Measurements from ENCODE around the gene COL4A2. TPM values are rescaled to one million over a fixed set of nuclear protein-coding genes. Genes with fewer than 3 reads are reported as not detected.
A peak's percentile ranks its signal among the peaks of the same experiment; 100 is the strongest.

Gene COL4A2
- total RNA-seq, 1 donor from 2014 or later, result 180 TPM

- no peak overlapping the region for H3K4me3 ChIP-seq
- DNase-seq (ENCODE audit: extremely low spot score in 2 of 2), result peak in 1 of 2 donors; percentile 56
- no peak overlapping the region for H3K27ac ChIP-seq
- no peak for TF ChIP-seq POLR2A (IDR thresholded peaks at IDR 0.05)
- no peak for TF ChIP-seq CTCF (IDR thresholded peaks at IDR 0.05)
- no peak for TF ChIP-seq POLR2AphosphoS5 (IDR thresholded peaks at IDR 0.05; ENCODE audit: insufficient read depth in 1 of 2, low read depth in 1 of 2)
- H3K9me3 ChIP-seq, result no peaks in the 10 kb centered on the region
- no peaks in the 10 kb centered on the region for H3K27me3 ChIP-seq
- H3K4me1 ChIP-seq, result peaks cover 19% of the 10 kb centered on the region
- H3K36me3 ChIP-seq, result no peaks in the 10 kb centered on the region
- intact Hi-C loops (cut with DNase I), result no loop called here
Measured at GRCh38 chr13:110284779-110285484, 22.2 kb upstream of the COL4A2 start.

- no peak for TF ChIP-seq CTCF (IDR thresholded peaks at IDR 0.05)
- no peak for TF ChIP-seq POLR2A (IDR thresholded peaks at IDR 0.05)
- TF ChIP-seq POLR2AphosphoS5 (IDR thresholded peaks at IDR 0.05; ENCODE audit: insufficient read depth in 1 of 2, low read depth in 1 of 2), result no peak
- intact Hi-C loops (cut with DNase I), result no loop called here
- peak in 1 of 2 donors; percentile 78 for DNase-seq (ENCODE audit: extremely low spot score in 2 of 2)
- H3K9me3 ChIP-seq, result no peaks in the 10 kb centered on the region
- H3K4me1 ChIP-seq, result peaks cover 19% of the 10 kb centered on the region
- no peak overlapping the region for H3K27ac ChIP-seq
- H3K27me3 ChIP-seq, result no peaks in the 10 kb centered on the region
- H3K36me3 ChIP-seq, result no peaks in the 10 kb centered on the region
- no peak overlapping the region for H3K4me3 ChIP-seq
Measured at GRCh38 chr13:110285991-110286832, 20.9 kb upstream of the COL4A2 start.

- DNase-seq (ENCODE audit: extremely low spot score in 2 of 2), result peak in 1 of 2 donors; percentile 75
- Histone ChIP-seq H3K27ac (no peak overlapping the region), H3K27me3 (no peaks in the 10 kb centered on the region), H3K4me1 (peaks cover 23% of the 10 kb centered on the region), H3K9me3 (no peaks in the 10 kb centered on the region), H3K36me3 (no peaks in the 10 kb centered on the region), H3K4me3 (no peak overlapping the region)
- intact Hi-C loops (cut with DNase I), result no loop called here
- TF ChIP-seq CTCF (IDR thresholded peaks at IDR 0.05), result no peak
- TF ChIP-seq POLR2A (IDR thresholded peaks at IDR 0.05), result no peak
- no peak for TF ChIP-seq POLR2AphosphoS5 (IDR thresholded peaks at IDR 0.05; ENCODE audit: insufficient read depth in 1 of 2, low read depth in 1 of 2)
Measured at GRCh38 chr13:110286833-110287819, 20.0 kb upstream of the COL4A2 start.

- Histone ChIP-seq H3K9me3 (no peaks in the 10 kb centered on the region), H3K36me3 (no peaks in the 10 kb centered on the region), H3K27me3 (no peaks in the 10 kb centered on the region), H3K27ac (no peak overlapping the region), H3K4me1 (peaks cover 33% of the 10 kb centered on the region), H3K4me3 (no peak overlapping the region)
- no peak for TF ChIP-seq POLR2A (IDR thresholded peaks at IDR 0.05)
- no peak for TF ChIP-seq CTCF (IDR thresholded peaks at IDR 0.05)
- TF ChIP-seq POLR2AphosphoS5 (IDR thresholded peaks at IDR 0.05; ENCODE audit: insufficient read depth in 1 of 2, low read depth in 1 of 2), result no peak
- DNase-seq (ENCODE audit: extremely low spot score in 2 of 2), result no peak
- intact Hi-C loops (cut with DNase I), result no loop called here
Measured at GRCh38 chr13:110289174-110289573, 17.9 kb upstream of the COL4A2 start.

Measured in vagina (tissue), 2 donors.